Dedifferentiated amniotic fluid mesenchymal stem cell (primary cell): ENCODE measurements around the gene CCDC74B.
"Not testable (repeated sequence)": the region's sequence is repeated elsewhere in the genome, so short reads cannot be mapped to it uniquely, and the experiment has no call there.

Experiments used
- DNase-seq: peaks from one replicate; pipeline ENCODE4 v3.0.0-alpha.2; 2016; ENCODE audit errors: extremely low spot score

CCDC74B gene

DNA sequence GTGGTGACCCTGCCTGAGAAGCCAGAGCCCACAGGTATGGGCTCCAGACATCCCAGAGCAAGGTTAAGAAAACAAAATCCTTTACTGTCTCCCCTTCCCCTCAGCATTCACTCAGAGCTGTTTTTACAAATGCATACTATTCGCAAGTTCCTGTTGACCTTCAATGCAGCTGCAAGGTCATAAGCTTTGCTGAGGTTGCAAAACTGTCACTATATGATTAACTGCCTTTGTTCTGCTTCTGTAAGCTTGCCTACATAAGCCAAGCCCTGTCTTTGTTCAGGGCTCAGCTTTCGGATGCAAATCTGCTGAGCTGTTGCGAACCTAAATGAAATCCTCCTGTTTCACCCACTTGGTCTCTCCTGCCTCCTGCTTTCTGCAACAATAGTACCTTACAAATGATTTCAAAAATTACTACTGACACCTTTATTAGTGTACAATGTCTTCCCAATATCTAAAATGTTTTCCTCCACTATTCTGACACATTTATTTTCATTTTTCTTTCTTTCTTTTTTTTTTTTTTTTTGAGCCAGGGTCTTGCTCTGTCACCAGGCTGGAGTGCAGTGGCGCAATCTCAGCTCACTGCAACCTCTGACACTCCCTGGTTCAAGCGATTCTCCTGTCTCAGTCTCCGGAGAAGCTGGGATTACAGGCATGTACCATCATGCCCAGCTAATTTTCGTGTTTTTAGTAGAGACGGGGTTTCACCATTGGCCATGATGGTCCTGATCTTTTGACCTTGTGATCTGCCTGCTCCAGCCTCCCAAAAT, 42.1 kb downstream of the CCDC74B start:
- not testable (repeated sequence) for DNase-seq
